Amniotic epithelial cell (primary cell): ENCODE results near the gene METTL9.
"Not testable (repeated sequence)": the region's sequence is repeated elsewhere in the genome, so short reads cannot be mapped to it uniquely, and the experiment has no call there.

Experiments
- DNase-seq: peaks from one replicate; pipeline ENCODE4 v3.0.0-alpha.2; 2010; ENCODE audit warnings: low read depth

The METTL9 gene

GRCh38 chr16:21637032-21637968 is 37.9 kb downstream of the METTL9 start:
- DNase-seq, result no peak

GRCh38 chr16:21638573-21638975 is 39.2 kb downstream of the METTL9 start:
- DNase-seq, result peak; percentile 61

DNA sequence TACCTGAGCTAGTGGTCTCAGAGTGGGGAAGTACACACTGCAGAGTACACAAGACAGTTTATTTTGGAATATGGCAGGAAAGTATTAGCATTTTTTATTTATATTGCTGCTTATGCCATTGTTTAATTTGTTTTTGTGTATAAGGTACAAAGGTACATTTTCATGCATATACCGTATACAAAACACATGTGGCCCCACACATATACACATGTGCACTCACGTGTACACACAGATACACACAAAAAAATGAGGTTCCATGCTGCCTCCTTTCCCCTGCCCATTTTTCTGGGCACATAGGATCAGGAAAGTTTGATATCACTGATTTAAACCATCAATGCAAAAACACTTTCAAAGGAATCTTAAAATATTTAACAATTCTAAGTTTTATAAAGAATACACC is 40.1 kb downstream of the METTL9 start:
- DNase-seq, result no peak

GRCh38 chr16:21641916-21642315 is 42.5 kb downstream of the METTL9 start:
- no peak for DNase-seq

DNA sequence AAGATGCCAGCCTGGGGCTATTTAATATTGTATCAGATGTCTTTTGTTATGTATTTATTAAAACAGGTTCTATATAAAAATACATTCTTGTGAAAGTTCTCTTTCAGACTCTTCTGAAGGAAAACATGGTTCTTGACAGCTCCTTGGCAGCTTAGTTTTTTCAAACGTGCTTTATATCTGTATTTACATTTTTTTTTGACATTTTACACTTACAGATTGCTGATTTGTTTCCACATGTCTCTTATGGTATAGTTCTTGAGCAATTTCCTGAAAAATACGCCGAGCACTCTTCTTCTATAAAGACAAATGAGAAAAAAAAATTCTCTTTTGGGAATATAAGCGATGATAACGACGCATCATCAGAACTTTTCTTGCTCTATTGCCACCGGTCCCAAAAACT is 43.5 kb downstream of the METTL9 start:
- DNase-seq, result no peak

GRCh38 chr16:21643785-21644184 is 44.4 kb downstream of the METTL9 start:
- DNase-seq, result no peak

DNA sequence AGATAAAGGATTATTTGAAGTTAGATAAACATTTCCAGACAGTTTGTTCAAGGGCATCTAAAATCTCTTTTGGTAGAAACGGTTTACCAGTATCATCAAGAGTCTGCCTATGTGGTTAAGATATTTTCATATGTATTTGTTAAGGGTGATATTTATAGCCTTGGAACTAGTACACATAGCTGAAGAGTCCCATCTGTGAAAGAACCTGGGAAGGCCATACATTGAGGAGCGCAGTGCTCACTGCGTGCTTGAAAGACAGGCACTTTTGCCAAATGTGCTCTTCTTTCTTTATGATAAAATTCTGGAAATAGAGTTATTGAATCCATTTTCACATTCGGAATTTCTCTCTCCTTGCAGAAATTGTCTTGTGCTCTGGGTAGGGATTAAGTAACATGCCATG is 45.3 kb downstream of the METTL9 start:
- no peak for DNase-seq

DNA sequence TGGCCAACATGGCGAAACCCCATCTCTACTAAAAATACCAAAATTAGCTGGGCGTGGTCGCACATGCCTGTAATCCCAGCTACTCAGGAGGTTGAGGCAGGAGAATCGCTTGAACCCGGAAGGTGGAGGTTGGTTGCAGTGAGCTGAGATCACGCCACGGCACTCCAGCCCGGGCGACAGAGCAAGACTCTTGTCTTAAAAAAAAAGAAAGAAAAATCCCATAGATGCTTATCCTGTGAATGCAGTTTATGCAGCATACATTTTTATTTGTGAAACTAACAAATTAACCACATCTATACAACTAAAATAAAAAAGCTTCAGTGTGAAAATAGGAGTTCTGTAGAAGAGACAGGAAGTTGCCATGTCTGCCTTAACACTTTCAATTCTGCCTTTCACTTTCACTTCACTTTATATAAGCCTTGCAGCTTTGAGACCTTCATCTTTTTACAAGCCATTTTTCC is 45.9 kb downstream of the METTL9 start:
- peak; percentile 26 for DNase-seq

GRCh38 chr16:21646091-21646490 is 46.7 kb downstream of the METTL9 start:
- DNase-seq, result peak; percentile 15

- no peak for DNase-seq
Observed at GRCh38 chr16:21646721-21647561, 47.6 kb downstream of the METTL9 start.

DNA sequence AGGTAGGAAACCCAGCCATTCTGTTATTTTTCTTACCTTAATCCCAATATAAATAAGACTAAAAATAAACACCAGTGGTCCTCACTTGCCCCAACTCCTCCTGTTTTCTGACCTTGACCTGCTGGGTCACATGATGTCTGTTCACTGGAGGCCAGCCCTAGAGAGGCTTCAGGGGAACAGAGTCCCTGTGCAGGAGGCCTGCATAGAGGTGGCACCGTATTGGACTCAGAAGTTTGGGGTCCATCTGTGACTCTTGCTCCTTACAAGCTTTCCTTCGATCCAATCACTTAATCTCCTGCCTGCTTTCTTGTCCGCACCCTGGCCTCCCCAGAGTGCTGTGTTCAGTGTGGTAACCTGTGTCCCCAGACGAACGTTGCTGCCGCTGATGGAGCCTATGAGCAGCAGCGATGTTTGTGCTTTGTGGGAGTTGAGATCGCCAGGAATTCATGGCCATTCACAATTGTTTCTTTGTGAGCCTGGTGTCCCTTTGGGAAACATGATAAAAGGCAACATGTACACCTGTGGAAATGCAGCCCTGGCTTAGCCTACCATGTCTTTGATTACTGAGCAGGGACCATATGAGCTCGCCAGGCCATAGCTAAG is 48.3 kb downstream of the METTL9 start:
- no peak for DNase-seq

DNA sequence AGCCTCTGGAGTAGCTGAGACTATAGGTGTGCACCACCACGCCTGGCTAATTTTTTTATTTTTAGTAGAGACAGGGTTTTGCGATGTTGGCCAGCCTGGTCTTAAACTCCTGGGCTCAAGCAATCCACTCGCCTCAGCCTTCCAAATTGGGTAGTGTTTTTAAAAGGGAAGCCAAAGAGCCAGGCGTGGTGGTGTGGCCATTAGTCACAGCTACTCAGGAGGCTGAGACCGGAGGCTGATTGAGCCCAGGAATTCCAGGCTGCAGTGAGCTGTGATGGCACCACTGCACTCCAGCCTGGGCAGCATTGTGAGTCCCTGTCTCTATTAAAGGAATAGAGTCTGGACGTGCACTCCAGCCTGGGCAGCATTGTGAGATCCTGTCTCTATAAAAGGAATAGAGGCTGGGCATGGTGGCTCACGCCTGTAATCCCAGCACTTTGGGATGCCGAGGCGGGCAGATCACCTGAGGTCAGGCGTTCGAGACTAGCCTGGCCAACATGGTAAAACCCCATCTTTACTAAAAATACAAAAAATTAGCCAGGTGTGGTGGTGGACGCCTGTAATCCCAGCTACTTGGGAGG is 50.5 kb downstream of the METTL9 start:
- DNase-seq, result not testable (repeated sequence)

- DNase-seq, result peak; percentile 55
Observed at GRCh38 chr16:21650521-21650920, 51.1 kb downstream of the METTL9 start.

GRCh38 chr16:21651515-21651914 is 52.1 kb downstream of the METTL9 start:
- DNase-seq, result no peak

DNA sequence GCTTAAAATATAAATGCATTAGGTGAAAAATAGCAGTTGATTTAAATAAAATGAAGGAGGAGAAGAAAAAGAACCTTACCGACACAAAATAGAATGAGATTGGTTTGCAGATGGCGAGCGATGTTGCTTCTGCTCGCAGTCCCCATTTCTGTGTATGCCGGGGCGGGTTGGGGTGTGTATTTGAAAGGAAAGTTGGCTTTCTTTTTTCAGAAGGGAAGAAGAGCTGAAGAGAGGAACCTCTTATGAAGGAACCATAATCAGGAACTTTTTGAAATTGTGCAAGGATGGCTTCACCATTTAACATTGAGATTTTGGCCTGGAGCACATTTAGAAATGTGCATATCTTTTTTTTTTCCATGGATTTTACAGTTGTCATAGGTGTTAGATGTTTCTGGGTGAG is 53.1 kb downstream of the METTL9 start, which contains the start of gene IGSF6:
IGSF6 (minus strand) TSS at position 156 of the 400 bp plus-strand sequence; CDS start at position 146, 10 bp downstream.
- DNase-seq, result no peak

- no peak for DNase-seq
Observed at GRCh38 chr16:21653571-21653970, 54.2 kb downstream of the METTL9 start.

- DNase-seq, result no peak
Observed at GRCh38 chr16:21654466-21654865, 55.1 kb downstream of the METTL9 start.

DNA sequence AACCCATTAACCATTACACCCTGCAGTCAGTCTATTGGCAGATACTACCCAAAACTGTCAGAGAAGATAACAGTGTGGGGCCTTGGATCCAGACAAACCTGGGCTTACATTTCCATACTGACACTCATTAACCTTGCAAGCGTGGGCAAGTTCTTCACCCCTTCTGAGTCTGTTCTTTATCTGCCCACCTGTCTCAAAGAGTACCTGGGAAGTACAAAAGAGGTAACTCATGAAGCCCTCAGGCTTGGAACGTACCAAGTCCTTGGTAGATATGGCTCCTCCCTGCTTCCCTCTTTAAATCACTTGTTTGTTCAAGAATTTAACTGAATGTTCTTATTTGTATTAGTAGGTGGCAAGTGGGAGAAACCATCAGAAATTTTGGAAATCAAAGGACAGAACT is 55.5 kb downstream of the METTL9 start:
- no peak for DNase-seq

GRCh38 chr16:21656795-21657768 is 57.7 kb downstream of the METTL9 start:
- DNase-seq, result peak; percentile 49

GRCh38 chr16:21659124-21659523 is 59.7 kb downstream of the METTL9 start:
- DNase-seq, result no peak
